GM12892 (cell line): ENCODE results near the gene HDAC5.

Experiments
- POLR2A ChIP-seq: IDR thresholded peaks from 2 replicates; pipeline ENCODE4 v1.6.1; 2011; ENCODE audit warnings: low read depth, low read length, control low read depth
- POLR2AphosphoS5 ChIP-seq: IDR thresholded peaks from 2 replicates; pipeline ENCODE4 v1.6.1; 2011; ENCODE audit warnings: low read depth, low read length, control low read depth
- TAF1 ChIP-seq: IDR thresholded peaks from 2 replicates; pipeline ENCODE4 v1.6.1; 2011; ENCODE audit warnings: low read depth, mild to moderate bottlenecking, control low read depth, low read length, borderline replicate concordance

DNA sequence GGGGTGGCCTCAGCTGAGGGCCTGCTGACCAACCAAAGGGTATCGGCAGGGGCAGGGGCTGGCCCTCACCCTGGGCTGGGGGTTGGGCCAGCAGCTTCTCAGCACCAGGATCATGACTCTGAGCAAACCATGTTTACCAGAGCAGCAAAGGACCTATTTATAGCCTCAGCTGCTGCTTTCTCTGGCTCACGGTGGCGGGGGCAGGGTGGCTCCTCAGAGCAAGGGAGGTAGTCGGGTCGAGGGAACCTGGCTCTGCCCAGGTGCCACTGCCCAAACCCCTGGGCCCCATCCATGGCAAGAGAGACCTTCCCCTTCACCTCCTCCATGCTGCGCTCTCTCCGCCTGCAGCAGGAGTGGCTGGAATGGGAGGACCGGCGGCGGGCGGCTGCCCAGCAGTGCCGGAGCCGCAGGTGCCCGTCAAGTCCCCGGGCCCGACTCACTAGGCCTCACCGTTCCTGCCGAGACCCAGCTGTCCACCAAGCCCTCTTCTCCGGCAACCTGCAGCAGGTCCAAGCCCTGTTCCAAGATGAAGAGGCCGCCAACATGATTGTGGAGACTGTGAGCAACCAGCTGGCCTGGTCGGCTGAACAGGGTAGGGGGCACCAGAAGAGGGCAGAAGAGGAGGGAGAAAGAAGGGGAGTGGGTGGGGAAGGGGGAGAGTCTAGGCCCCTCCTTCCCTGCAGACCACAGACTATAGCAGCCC, 47.2 kb upstream of the HDAC5 start, which contains the start of gene ASB16:
- TF ChIP-seq POLR2A (no peak), TAF1 (no peak), POLR2AphosphoS5 (no peak)
